ENCODE data around the gene EPS15.

DNA sequence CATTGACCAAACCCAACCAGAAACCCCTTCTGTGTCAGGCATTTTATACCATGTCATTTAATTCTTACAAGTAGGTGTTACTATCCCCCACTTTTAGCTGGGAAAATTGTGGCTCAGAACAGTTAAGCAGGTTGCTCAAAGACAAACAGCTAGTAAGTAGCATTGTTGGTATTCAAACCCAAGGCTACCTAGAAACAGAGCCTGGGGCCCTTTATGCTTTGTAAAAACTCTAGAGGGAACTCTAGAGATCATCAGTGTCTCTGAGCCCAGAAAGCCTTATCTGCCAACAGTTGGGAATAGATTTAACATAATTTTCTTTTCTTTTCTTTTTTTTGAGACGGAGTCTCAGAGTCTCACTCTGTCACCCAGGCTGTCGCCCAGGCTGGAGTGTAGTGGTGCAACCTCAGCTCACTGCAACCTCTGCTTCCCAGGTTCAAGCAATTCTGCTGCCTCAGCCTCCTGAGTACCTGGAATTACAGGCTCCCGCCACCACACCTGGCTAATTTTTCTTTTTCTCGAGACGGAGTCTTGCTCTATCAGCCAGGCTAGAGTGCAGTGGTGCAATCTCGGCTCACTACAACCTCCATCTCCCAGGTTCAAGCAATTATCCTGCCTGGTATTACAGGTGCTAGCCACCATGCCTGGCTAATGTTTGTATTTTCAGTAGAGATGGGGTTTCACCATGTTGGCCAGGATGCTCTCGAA, 49.3 kb upstream of the EPS15 start:
- TF ChIP-seq, protein P1, sequence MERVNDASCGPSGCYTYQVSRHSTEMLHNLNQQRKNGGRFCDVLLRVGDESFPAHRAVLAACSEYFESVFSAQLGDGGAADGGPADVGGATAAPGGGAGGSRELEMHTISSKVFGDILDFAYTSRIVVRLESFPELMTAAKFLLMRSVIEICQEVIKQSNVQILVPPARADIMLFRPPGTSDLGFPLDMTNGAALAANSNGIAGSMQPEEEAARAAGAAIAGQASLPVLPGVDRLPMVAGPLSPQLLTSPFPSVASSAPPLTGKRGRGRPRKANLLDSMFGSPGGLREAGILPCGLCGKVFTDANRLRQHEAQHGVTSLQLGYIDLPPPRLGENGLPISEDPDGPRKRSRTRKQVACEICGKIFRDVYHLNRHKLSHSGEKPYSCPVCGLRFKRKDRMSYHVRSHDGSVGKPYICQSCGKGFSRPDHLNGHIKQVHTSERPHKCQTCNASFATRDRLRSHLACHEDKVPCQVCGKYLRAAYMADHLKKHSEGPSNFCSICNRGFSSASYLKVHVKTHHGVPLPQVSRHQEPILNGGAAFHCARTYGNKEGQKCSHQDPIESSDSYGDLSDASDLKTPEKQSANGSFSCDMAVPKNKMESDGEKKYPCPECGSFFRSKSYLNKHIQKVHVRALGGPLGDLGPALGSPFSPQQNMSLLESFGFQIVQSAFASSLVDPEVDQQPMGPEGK (CRISPR knock-in tag; IDR thresholded peaks at IDR 0.05) = no peak
- TF ChIP-seq POLR2A (IDR thresholded peaks at IDR 0.05; ENCODE audit: insufficient read depth in 1 of 2, low read depth in 2 of 2, low read length in 2 of 2) (no peak), MAZ (IDR thresholded peaks at IDR 0.05; ENCODE audit: borderline replicate concordance, low read depth, low read length) (no peak), MAZ (CRISPR knock-in tag; IDR thresholded peaks at IDR 0.05; ENCODE audit: low read depth) (no peak), ZNF724P (CRISPR knock-in tag; IDR thresholded peaks at IDR 0.05; ENCODE audit: borderline replicate concordance) (no peak), EZH2 (conservative IDR thresholded peaks at IDR 0.05; ENCODE audit: low read depth, low read length) (no peak), PAF1 (CRISPR knock-in tag; IDR thresholded peaks at IDR 0.05) (no peak), KLF16 (CRISPR knock-in tag; IDR thresholded peaks at IDR 0.05) (no peak), RFX1 (IDR thresholded peaks at IDR 0.05) (no peak), RFX5 (IDR thresholded peaks at IDR 0.05; ENCODE audit: low read depth, low read length) (no peak), GABPB1 (CRISPR knock-in tag; IDR thresholded peaks at IDR 0.05) (no peak), KLF15 (CRISPR knock-in tag; IDR thresholded peaks at IDR 0.05; ENCODE audit: borderline replicate concordance) (no peak)
- TF ChIP-seq, protein P2, sequence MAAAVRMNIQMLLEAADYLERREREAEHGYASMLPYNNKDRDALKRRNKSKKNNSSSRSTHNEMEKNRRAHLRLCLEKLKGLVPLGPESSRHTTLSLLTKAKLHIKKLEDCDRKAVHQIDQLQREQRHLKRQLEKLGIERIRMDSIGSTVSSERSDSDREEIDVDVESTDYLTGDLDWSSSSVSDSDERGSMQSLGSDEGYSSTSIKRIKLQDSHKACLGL (CRISPR knock-in tag; IDR thresholded peaks at IDR 0.05) = no peak
